Esophagus muscularis mucosa (tissue), 4 donors: ENCODE data around the gene REXO4. TPM values are rescaled to one million over a fixed set of nuclear protein-coding genes. Genes with fewer than 3 reads are reported as not detected.

Source experiments
- DNase-seq: peaks from one replicate; pipeline ENCODE4 v3.0.0-alpha.2; 2017; ENCODE audit errors: extremely low spot score
- H3K27ac ChIP-seq, 4 donors: fragments of 200-600 bp; sonication (generic); replicated peaks in 1 of 4; 1 replicate in 3 of 4; 2 replicates in 1 of 4; pipeline ENCODE4 v1.5.1; 2016 to 2019; ENCODE audit warnings: mild to moderate bottlenecking in 1 of 4
- H3K27me3 ChIP-seq, 4 donors: fragments of 200-600 bp; sonication (generic); one replicate each; pipeline versions ENCODE4 v1.5.1 to v1.6.0; 2016 to 2019
- H3K36me3 ChIP-seq, 4 donors: fragments of 200-600 bp; sonication (generic); one replicate each; pipeline ENCODE4 v1.5.1; 2016 to 2019
- H3K4me1 ChIP-seq, 4 donors: fragments of 200-600 bp; sonication (generic); one replicate each; pipeline ENCODE4 v1.5.1; 2016 to 2019
- H3K4me3 ChIP-seq, 4 donors: fragments of 200-600 bp; sonication (generic); 1 replicate in 2 of 4; 2 replicates in 2 of 4; pipeline ENCODE4 v1.5.1; 2016 to 2019; ENCODE audit warnings: mild to moderate bottlenecking in 4 of 4, moderate library complexity in 1 of 4
- H3K9me3 ChIP-seq, 4 donors: fragments of 200-600 bp; sonication (generic); 1 replicate in 3 of 4; 2 replicates in 1 of 4; pipeline ENCODE4 v1.5.1; 2016 to 2019
- CTCF ChIP-seq, 3 experiments: fragments of 200-600 bp in 2 of 3; fragments of 450-650 bp in 1 of 3; sonication (generic) in 2 of 3; IDR thresholded peaks; one replicate each; pipeline ENCODE4 v1.5.1; 2017 to 2019; ENCODE audit warnings: antibody characterized with exemption in 3 of 3, mild to moderate bottlenecking in 2 of 3, moderate library complexity in 1 of 3
- EP300 ChIP-seq: sonication (generic); formaldehyde crosslinking; IDR thresholded peaks from one replicate; pipeline ENCODE4 v1.6.1; 2017; ENCODE audit warnings: antibody characterized with exemption
- POLR2A ChIP-seq: fragments of 450-650 bp; IDR thresholded peaks from one replicate; pipeline ENCODE4 v1.6.1; 2017; ENCODE audit warnings: antibody characterized with exemption, moderate library complexity, mild to moderate bottlenecking, low read depth
- POLR2AphosphoS5 ChIP-seq, 2 donors: sonication (generic); formaldehyde crosslinking; IDR thresholded peaks; one replicate each; pipeline ENCODE4 v1.6.1; 2017; ENCODE audit warnings: antibody characterized with exemption in 2 of 2
- WGBS: methylation state at CpG from one replicate; pipeline ENCODE4 v1.1.5; 2018; 5-methylcytosine and 5-hydroxymethylcytosine counted together
- intact Hi-C: fragments of 100-400 bp; cut with DNase I; formaldehyde crosslinking; loops from one replicate; pipeline ENCODE4 v1.15.1; 2023
- total RNA-seq, 4 donors: library from RNA; depleted of rRNA; stranded (reverse); fragments of >200 nt; gene quantifications; one replicate each; pipeline versions ENCODE4 v1.1.0 to v1.2.1, GENCODE V29; 2016

Gene REXO4
- total RNA-seq, 4 donors from 2014 or later: 15.0 to 28.9 (median 22.4) TPM

DNA sequence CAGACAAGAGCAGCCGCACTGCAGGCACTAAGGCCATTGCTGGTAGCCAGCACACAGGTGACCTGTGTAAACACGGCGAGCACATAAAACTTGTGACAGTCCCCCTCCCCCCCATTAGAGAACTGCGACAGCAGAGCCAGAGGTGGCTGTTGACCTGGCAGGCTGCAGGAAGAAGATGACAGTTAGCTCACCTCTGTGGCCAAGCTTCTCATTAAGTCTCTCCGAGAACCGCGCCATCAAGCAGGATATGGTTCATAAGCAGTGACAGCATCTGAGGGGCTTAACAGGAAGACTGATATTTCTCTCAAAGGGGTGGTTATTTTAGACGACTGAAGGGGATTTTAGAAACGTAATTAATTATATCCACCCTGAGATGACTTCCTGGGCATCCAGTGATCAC, 47.1 kb downstream of the REXO4 start:
- H3K36me3 ChIP-seq: peaks cover 15 to 47% (median 39%) of the 10 kb centered on the region in 4 donors
- intact Hi-C loops: no loop called here

DNA sequence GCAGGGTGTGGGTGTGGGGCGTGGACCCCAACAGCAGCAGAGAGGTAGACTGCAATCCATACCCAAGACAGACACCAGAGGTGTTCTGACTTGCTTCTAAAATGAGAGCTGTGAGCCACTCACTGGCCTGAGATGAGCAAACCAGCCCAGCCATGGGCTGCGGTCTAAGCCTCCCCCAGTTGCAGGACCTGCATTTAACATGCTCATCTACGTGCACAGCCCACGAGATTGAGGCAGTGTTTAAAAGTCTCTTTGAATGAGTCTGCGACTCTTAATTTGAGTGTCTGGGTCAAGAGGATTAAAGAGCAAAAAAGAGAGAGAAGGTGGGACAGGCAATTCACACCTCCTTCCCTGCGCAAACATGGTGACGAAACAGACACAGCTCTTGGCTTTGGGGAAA, 47.9 kb downstream of the REXO4 start:
- WGBS: 91% methylated on average over 7 of the region's 7 CpGs
- no peak for DNase-seq
- intact Hi-C loops: no loop called here
- Histone ChIP-seq H3K9me3 (no peaks in the 10 kb centered on the region), H3K36me3 (peaks cover 19 to 55% (median 46%) of the 10 kb centered on the region in 4 donors), H3K27ac (no peak overlapping the region), H3K27me3 (no peaks in the 10 kb centered on the region), H3K4me3 (no peak overlapping the region), H3K4me1 (peaks cover 61 to 85% (median 75%) of the 10 kb centered on the region in 4 donors)
- TF ChIP-seq EP300 (no peak), POLR2A (no peak), POLR2AphosphoS5 (IDR thresholded peaks at IDR 0.05) (no peak), CTCF (IDR thresholded peaks at IDR 0.05) (no peak)

More for the DNA sequence above, 47.1 kb downstream of the REXO4 start:
- TF ChIP-seq POLR2AphosphoS5 (IDR thresholded peaks at IDR 0.05): no peak
- no peak for TF ChIP-seq EP300
- no peak for TF ChIP-seq CTCF (IDR thresholded peaks at IDR 0.05)
- no peak for TF ChIP-seq POLR2A
- no peak for DNase-seq
- 59% methylated on average over 9 of the region's 9 CpGs for WGBS
- H3K4me3 ChIP-seq: no peak overlapping the region
- H3K9me3 ChIP-seq: no peaks in the 10 kb centered on the region
- no peak overlapping the region for H3K27ac ChIP-seq
- H3K4me1 ChIP-seq: peaks cover 61 to 90% (median 77%) of the 10 kb centered on the region in 4 donors
- no peaks in the 10 kb centered on the region for H3K27me3 ChIP-seq

- 86% methylated on average over 6 of the region's 6 CpGs for WGBS
- Histone ChIP-seq H3K36me3 (peaks cover 24 to 60% (median 51%) of the 10 kb centered on the region in 4 donors), H3K4me1 (peaks cover 57 to 80% (median 70%) of the 10 kb centered on the region in 4 donors)
Observed at GRCh38 chr9:133369422-133369821, 48.4 kb downstream of the REXO4 start.

GRCh38 chr9:133368249-133368881, 49.4 kb downstream of the REXO4 start:
- H3K27ac ChIP-seq: no peak overlapping the region

More at GRCh38 chr9:133369422-133369821, 48.4 kb downstream of the REXO4 start:
- no peak overlapping the region for H3K4me3 ChIP-seq
- H3K9me3 ChIP-seq: no peaks in the 10 kb centered on the region
- intact Hi-C loops: no loop called here
- TF ChIP-seq EP300: no peak
- TF ChIP-seq CTCF (IDR thresholded peaks at IDR 0.05): no peak
- no peak for TF ChIP-seq POLR2AphosphoS5 (IDR thresholded peaks at IDR 0.05)
- no peaks in the 10 kb centered on the region for H3K27me3 ChIP-seq
- no peak for DNase-seq
- no peak overlapping the region for H3K27ac ChIP-seq

More at GRCh38 chr9:133368249-133368881, 49.4 kb downstream of the REXO4 start:
- H3K36me3 ChIP-seq: peaks cover 33 to 69% (median 60%) of the 10 kb centered on the region in 4 donors
- intact Hi-C loops: no loop called here
- peaks cover 49 to 70% (median 60%) of the 10 kb centered on the region in 4 donors for H3K4me1 ChIP-seq
- no peaks in the 10 kb centered on the region for H3K27me3 ChIP-seq
- no peak overlapping the region for H3K4me3 ChIP-seq
- DNase-seq: no peak
- TF ChIP-seq POLR2A: no peak
- no peak for TF ChIP-seq POLR2AphosphoS5 (IDR thresholded peaks at IDR 0.05)
- no peak for TF ChIP-seq CTCF (IDR thresholded peaks at IDR 0.05)
- no peak for TF ChIP-seq EP300
- H3K9me3 ChIP-seq: no peaks in the 10 kb centered on the region
- 66% methylated on average over 13 of the region's 18 CpGs for WGBS
